Measurements from ENCODE around the gene COQ6. TPM values are rescaled to one million over a fixed set of nuclear protein-coding genes. Genes with fewer than 3 reads are reported as not detected.
"Not testable (repeated sequence)": the region's sequence is repeated elsewhere in the genome, so short reads cannot be mapped to it uniquely, and the experiment has no call there.

Gene COQ6
- total and polyA plus RNA-seq, 12 donors: 29.4 to 52.2 (median 45.9) TPM

GRCh38 chr14:73998726-73999125 is 48.6 kb downstream of the COQ6 start:
- ATAC-seq (no peak), DNase-seq (no peak)
- Histone ChIP-seq H3K9me3 (no peaks in the 10 kb centered on the region), H3K27ac (no peak overlapping the region), H3K4me3 (no peak overlapping the region), H3K36me3 (peaks cover 0 to 60% (median 0%) of the 10 kb centered on the region in 9 donors), H3K27me3 (no peaks in the 10 kb centered on the region), H3K4me1 (no peaks in the 10 kb centered on the region)
- intact Hi-C loops (cut with DNase I): no loop called here
- 92 to 94% methylated on average over 2 of the region's 2 CpGs for WGBS, 2 donors
- TF ChIP-seq CTCF (IDR thresholded peaks at IDR 0.05): no peak

GRCh38 chr14:74005664-74006063 is 55.6 kb downstream of the COQ6 start:
- H3K36me3 ChIP-seq: peaks cover 0 to 78% (median 6%) of the 10 kb centered on the region in 9 donors
- H3K4me1 ChIP-seq; DNase-seq; H3K27me3 ChIP-seq; intact Hi-C loops (cut with DNase I); H3K4me3 ChIP-seq; H3K27ac ChIP-seq; ATAC-seq; H3K9me3 ChIP-seq: not testable (repeated sequence)
- WGBS, 2 donors: 95 to 99% methylated on average over 3 of the region's 3 CpGs

- no peak overlapping the region for H3K4me3 ChIP-seq
- no peaks in the 10 kb centered on the region for H3K4me1 ChIP-seq
- H3K27ac ChIP-seq: no peak overlapping the region
- WGBS, 2 donors: 88 to 95% methylated on average over 2 of the region's 2 CpGs
- no peaks in the 10 kb centered on the region for H3K27me3 ChIP-seq
- peaks cover 0 to 91% (median 12%) of the 10 kb centered on the region in 9 donors for H3K36me3 ChIP-seq
- intact Hi-C loops (cut with DNase I): no loop called here
- ATAC-seq (no peak), DNase-seq (no peak)
- no peak for TF ChIP-seq CTCF (IDR thresholded peaks at IDR 0.05)
- no peaks in the 10 kb centered on the region for H3K9me3 ChIP-seq
These were observed 58.9 kb downstream of the COQ6 start for GRCh38 chr14:74008843-74009499.

Other genes starting within 250 kb of the COQ6 start
- 10 to 100 TPM; 13.9 to 30.8 (median 23.6) TPM for gene PNMA1, start 235.9 kb upstream of the COQ6 start, total RNA-seq
- gene PNMA1, start 235.9 kb upstream of the COQ6 start, polyA plus RNA-seq: 10 to 100 TPM in 1 of 2 donors, 1 to 10 TPM in 1; 6.6 to 15.7 TPM
- gene PTGR2, start 98.5 kb upstream of the COQ6 start, total RNA-seq: 10 to 100 TPM; 24.8 to 48.7 (median 36.7) TPM
- gene PTGR2, start 98.5 kb upstream of the COQ6 start, polyA plus RNA-seq: 10 to 100 TPM in 1 of 2 donors, 1 to 10 TPM in 1; 9.5 to 21.7 TPM
- gene ZNF410, start 63.4 kb upstream of the COQ6 start, total RNA-seq: 10 to 100 TPM; 15.3 to 23.7 (median 18.8) TPM
- 10 to 100 TPM; 21.0 to 24.6 TPM for gene ZNF410, start 63.4 kb upstream of the COQ6 start, polyA plus RNA-seq
- gene FAM161B, start 208 bp upstream of the COQ6 start, total RNA-seq: 1 to 10 TPM; 2.9 to 6.5 (median 4.2) TPM
- gene FAM161B, start 208 bp upstream of the COQ6 start, polyA plus RNA-seq: 1 to 10 TPM; 1.5 to 3.3 TPM
- 1 to 10 TPM; 6.5 to 10.0 (median 8.2) TPM for gene ENTPD5, start 69.0 kb downstream of the COQ6 start, total RNA-seq
- 1 to 10 TPM; 3.8 to 5.8 TPM for gene ENTPD5, start 69.0 kb downstream of the COQ6 start, polyA plus RNA-seq
- 1 to 10 TPM; 1.8 to 5.9 (median 3.4) TPM for gene BBOF1, start 69.0 kb downstream of the COQ6 start, total RNA-seq
- 1 to 10 TPM; 3.1 to 5.4 TPM for gene BBOF1, start 69.0 kb downstream of the COQ6 start, polyA plus RNA-seq
- gene ALDH6A1, start 134.2 kb downstream of the COQ6 start, total RNA-seq: 100 to 1,000 TPM in 2 of 10 donors, 10 to 100 TPM in 8; 36.9 to 129 (median 81.5) TPM
- 10 to 100 TPM; 11.3 to 15.5 TPM for gene ALDH6A1, start 134.2 kb downstream of the COQ6 start, polyA plus RNA-seq
- gene LIN52, start 134.7 kb downstream of the COQ6 start, total RNA-seq: 10 to 100 TPM in 4 of 10 donors, 1 to 10 TPM in 6; 4.7 to 13.6 (median 9.0) TPM
- 1 to 10 TPM; 5.3 to 6.9 TPM for gene LIN52, start 134.7 kb downstream of the COQ6 start, polyA plus RNA-seq

Data from heart right ventricle (tissue), 16 donors.